ENCODE results near the gene ANKRD2. TPM values are rescaled to one million over a fixed set of nuclear protein-coding genes. Genes with fewer than 3 reads are reported as not detected.

ANKRD2 gene
- total RNA-seq, 2 experiments from 2014 or later: not detected

GRCh38 chr10:97590748-97591495 is 18.3 kb downstream of the ANKRD2 start:
- Mint-ChIP-seq H3K4me1 (no peaks in the 10 kb centered on the region), H3K4me3 (no peak overlapping the region), H3K27ac (no peak overlapping the region), H3K27me3 (no peaks in the 10 kb centered on the region), H3K36me3 (no peaks in the 10 kb centered on the region), H3K9me3 (no peaks in the 10 kb centered on the region)
- no peak for DNase-seq

GRCh38 chr10:97593421-97593820 is 20.8 kb downstream of the ANKRD2 start:
- Mint-ChIP-seq H3K4me3 (no peak overlapping the region), H3K4me1 (no peaks in the 10 kb centered on the region), H3K27ac (no peak overlapping the region), H3K36me3 (no peaks in the 10 kb centered on the region), H3K9me3 (no peaks in the 10 kb centered on the region), H3K27me3 (no peaks in the 10 kb centered on the region)
- DNase-seq: no peak

- H3K27me3 Mint-ChIP-seq: no peaks in the 10 kb centered on the region
- H3K36me3 Mint-ChIP-seq: no peaks in the 10 kb centered on the region
- no peak overlapping the region for H3K27ac Mint-ChIP-seq
- no peaks in the 10 kb centered on the region for H3K9me3 Mint-ChIP-seq
- H3K4me1 Mint-ChIP-seq: no peaks in the 10 kb centered on the region
- H3K4me3 Mint-ChIP-seq: no peak overlapping the region
- no peak for DNase-seq
These were observed 23.8 kb downstream of the ANKRD2 start for GRCh38 chr10:97596101-97597082.

- Mint-ChIP-seq H3K27me3 (no peaks in the 10 kb centered on the region), H3K9me3 (no peaks in the 10 kb centered on the region), H3K4me1 (no peaks in the 10 kb centered on the region), H3K36me3 (no peaks in the 10 kb centered on the region), H3K27ac (no peak overlapping the region), H3K4me3 (no peak overlapping the region)
- no peak for DNase-seq
These were observed 25.2 kb downstream of the ANKRD2 start for GRCh38 chr10:97597778-97598177.

- Mint-ChIP-seq H3K27ac (no peak overlapping the region), H3K9me3 (no peaks in the 10 kb centered on the region), H3K27me3 (no peaks in the 10 kb centered on the region), H3K4me1 (no peaks in the 10 kb centered on the region), H3K36me3 (no peaks in the 10 kb centered on the region), H3K4me3 (no peak overlapping the region)
- DNase-seq: no peak
These were observed 26.1 kb downstream of the ANKRD2 start for GRCh38 chr10:97598407-97599271.

- Mint-ChIP-seq H3K9me3 (no peaks in the 10 kb centered on the region), H3K4me3 (no peak overlapping the region), H3K36me3 (no peaks in the 10 kb centered on the region), H3K4me1 (no peaks in the 10 kb centered on the region), H3K27ac (no peak overlapping the region), H3K27me3 (no peaks in the 10 kb centered on the region)
- no peak for DNase-seq
These were observed 26.7 kb downstream of the ANKRD2 start for GRCh38 chr10:97599272-97599619.

- H3K27me3 Mint-ChIP-seq: no peaks in the 10 kb centered on the region
- H3K27ac Mint-ChIP-seq: no peak overlapping the region
- no peaks in the 10 kb centered on the region for H3K36me3 Mint-ChIP-seq
- DNase-seq: no peak
- H3K4me1 Mint-ChIP-seq: no peaks in the 10 kb centered on the region
- no peak overlapping the region for H3K4me3 Mint-ChIP-seq
- H3K9me3 Mint-ChIP-seq: no peaks in the 10 kb centered on the region
These were observed 28.0 kb downstream of the ANKRD2 start for GRCh38 chr10:97600616-97601015.

- Mint-ChIP-seq H3K9me3 (no peaks in the 10 kb centered on the region), H3K4me1 (no peaks in the 10 kb centered on the region), H3K27me3 (no peaks in the 10 kb centered on the region), H3K4me3 (no peak overlapping the region), H3K36me3 (no peaks in the 10 kb centered on the region), H3K27ac (no peak overlapping the region)
- DNase-seq: no peak
These were observed 29.0 kb downstream of the ANKRD2 start for GRCh38 chr10:97601268-97602215.

- Mint-ChIP-seq H3K36me3 (no peaks in the 10 kb centered on the region), H3K27ac (no peak overlapping the region), H3K4me3 (no peak overlapping the region), H3K4me1 (no peaks in the 10 kb centered on the region), H3K27me3 (no peaks in the 10 kb centered on the region), H3K9me3 (no peaks in the 10 kb centered on the region)
- no peak for DNase-seq
These were observed 34.6 kb downstream of the ANKRD2 start for GRCh38 chr10:97607095-97607636.

GRCh38 chr10:97608991-97609561 is 36.5 kb downstream of the ANKRD2 start:
- no peak overlapping the region for H3K27ac Mint-ChIP-seq
- H3K36me3 Mint-ChIP-seq: no peaks in the 10 kb centered on the region
- H3K9me3 Mint-ChIP-seq: no peaks in the 10 kb centered on the region
- H3K4me3 Mint-ChIP-seq: no peak overlapping the region
- H3K27me3 Mint-ChIP-seq: no peaks in the 10 kb centered on the region
- no peaks in the 10 kb centered on the region for H3K4me1 Mint-ChIP-seq
- no peak for DNase-seq

GRCh38 chr10:97611473-97611872 is 38.9 kb downstream of the ANKRD2 start:
- Mint-ChIP-seq H3K27ac (no peak overlapping the region), H3K36me3 (no peaks in the 10 kb centered on the region), H3K27me3 (no peaks in the 10 kb centered on the region), H3K9me3 (no peaks in the 10 kb centered on the region), H3K4me1 (no peaks in the 10 kb centered on the region), H3K4me3 (no peak overlapping the region)
- DNase-seq: no peak

GRCh38 chr10:97612386-97612785 is 39.8 kb downstream of the ANKRD2 start:
- no peak overlapping the region for H3K4me3 Mint-ChIP-seq
- no peaks in the 10 kb centered on the region for H3K36me3 Mint-ChIP-seq
- no peak overlapping the region for H3K27ac Mint-ChIP-seq
- H3K9me3 Mint-ChIP-seq: no peaks in the 10 kb centered on the region
- H3K27me3 Mint-ChIP-seq: no peaks in the 10 kb centered on the region
- H3K4me1 Mint-ChIP-seq: no peaks in the 10 kb centered on the region
- DNase-seq: no peak

GRCh38 chr10:97618285-97618684 is 45.7 kb downstream of the ANKRD2 start:
- Mint-ChIP-seq H3K4me1 (no peaks in the 10 kb centered on the region), H3K27ac (no peak overlapping the region), H3K36me3 (no peaks in the 10 kb centered on the region), H3K9me3 (no peaks in the 10 kb centered on the region), H3K27me3 (no peaks in the 10 kb centered on the region), H3K4me3 (no peak overlapping the region)
- DNase-seq: no peak

All from activated naive CD8-positive, alpha-beta T cell treated with anti-CD3 and anti-CD28 coated beads for 36 hours (primary cell).